ENCODE measurements around the gene EMID1. TPM values are rescaled to one million over a fixed set of nuclear protein-coding genes. Genes with fewer than 3 reads are reported as not detected.
A peak's percentile ranks its signal among the peaks of the same experiment; 100 is the strongest.

EMID1 gene
- polyA plus RNA-seq, 1 of the 3 experiments (the other 2 are of a cell fraction) = 1.1 TPM

DNA sequence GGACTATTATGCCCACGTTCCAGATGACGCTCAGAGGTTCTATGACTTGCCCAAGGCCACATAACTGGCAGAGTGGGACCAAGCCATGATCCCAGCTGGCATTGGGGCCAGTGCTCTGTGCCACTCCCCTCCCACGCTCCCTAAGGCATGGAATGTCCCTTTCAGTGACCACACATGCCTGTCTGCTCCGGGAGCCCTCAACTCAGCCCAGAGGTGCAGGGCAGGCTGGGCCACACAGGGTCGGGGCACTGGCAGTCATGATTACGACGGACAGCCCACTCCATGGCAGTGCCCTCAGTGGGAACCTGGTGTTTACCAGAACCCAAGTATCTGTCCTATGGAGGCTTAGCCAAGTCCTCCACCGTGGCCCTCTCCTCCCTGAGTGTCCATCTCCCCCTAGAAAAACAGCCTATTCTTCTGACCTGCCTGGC is 52.1 kb downstream of the EMID1 start:
- Histone ChIP-seq H3K9me3 (no peaks in the 10 kb centered on the region), H3F3A (replicated peaks; ENCODE audit: insufficient read depth) (no peaks in the 10 kb centered on the region), H3K9ac (no peak overlapping the region), H3K79me2 (ENCODE audit: insufficient read depth) (no peaks in the 10 kb centered on the region), H3K4me1 (ENCODE audit: control insufficient read depth in 1 of 2, insufficient read depth in 2 of 2, low read depth in 1 of 2, low read length in 1 of 2) (no peaks in the 10 kb centered on the region), H3K9me2 (no peaks in the 10 kb centered on the region), H2AFZ (ENCODE audit: low read depth) (no peak overlapping the region), H4K20me1 (ENCODE audit: insufficient read depth) (no peaks in the 10 kb centered on the region), H3K36me3 (replicated peaks in 1 of 2; ENCODE audit: control insufficient read depth in 1 of 2, insufficient read depth in 2 of 2, low read length in 1 of 2) (peaks cover 0 to 6% of the 10 kb centered on the region in 2 experiments), H3K4me3 (ENCODE audit: low read depth in 2 of 2, low read length in 1 of 2) (no peak overlapping the region), H3K4me2 (no peak overlapping the region), H3K27ac (ENCODE audit: low read depth in 2 of 2, low read length in 1 of 2) (no peak overlapping the region), H3K27me3 (ENCODE audit: insufficient read depth) (no peaks in the 10 kb centered on the region)
- peak; percentile 24 for DNase-seq
- POLR2A ChIA-PET = no interaction called here
- CTCF ChIA-PET = interaction anchor here (6.9 kb wide), 1 partner anchor 11 kb away, joined by 57 read pairs; no protein-coding TSS in a partner anchor
- no peak for TF ChIP-seq MEF2A (IDR thresholded peaks at IDR 0.05; ENCODE audit: borderline replicate concordance, low read depth)
- no peak for TF ChIP-seq RCOR1 (IDR thresholded peaks at IDR 0.05; ENCODE audit: low read length)
- no peak for TF ChIP-seq TEAD4 (IDR thresholded peaks at IDR 0.05; ENCODE audit: borderline replicate concordance, insufficient read depth)
- no peak for TF ChIP-seq REST (IDR thresholded peaks at IDR 0.05; ENCODE audit: low read depth, low read length)
- no peak for TF ChIP-seq EP300 (IDR thresholded peaks at IDR 0.05; ENCODE audit: borderline replicate concordance in 1 of 2, low read depth in 1 of 2, low read length in 1 of 2)
- TF ChIP-seq CTCF (IDR thresholded peaks at IDR 0.05) = no peak
- no peak for TF ChIP-seq MXI1 (IDR thresholded peaks at IDR 0.05; ENCODE audit: low read depth, low read length)
- TF ChIP-seq ELF1 (IDR thresholded peaks at IDR 0.05) = no peak
- TF ChIP-seq TCF12 (IDR thresholded peaks at IDR 0.05) = no peak
- no peak for TF ChIP-seq CHD2 (IDR thresholded peaks at IDR 0.05; ENCODE audit: low read length, partially characterized antibody)
- no peak for TF ChIP-seq FOSL2 (IDR thresholded peaks at IDR 0.05; ENCODE audit: borderline replicate concordance, low read depth)
- TF ChIP-seq GATA2 (CRISPR knock-in tag; IDR thresholded peaks at IDR 0.05) = no peak
- TF ChIP-seq EZH2phosphoT487 (IDR thresholded peaks at IDR 0.05; ENCODE audit: borderline replicate concordance, low read depth) = no peak
- TF ChIP-seq, protein P1, sequence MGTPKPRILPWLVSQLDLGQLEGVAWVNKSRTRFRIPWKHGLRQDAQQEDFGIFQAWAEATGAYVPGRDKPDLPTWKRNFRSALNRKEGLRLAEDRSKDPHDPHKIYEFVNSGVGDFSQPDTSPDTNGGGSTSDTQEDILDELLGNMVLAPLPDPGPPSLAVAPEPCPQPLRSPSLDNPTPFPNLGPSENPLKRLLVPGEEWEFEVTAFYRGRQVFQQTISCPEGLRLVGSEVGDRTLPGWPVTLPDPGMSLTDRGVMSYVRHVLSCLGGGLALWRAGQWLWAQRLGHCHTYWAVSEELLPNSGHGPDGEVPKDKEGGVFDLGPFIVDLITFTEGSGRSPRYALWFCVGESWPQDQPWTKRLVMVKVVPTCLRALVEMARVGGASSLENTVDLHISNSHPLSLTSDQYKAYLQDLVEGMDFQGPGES (IDR thresholded peaks at IDR 0.05; ENCODE audit: low read depth, low read length) = no peak
- no peak for TF ChIP-seq RXRA (IDR thresholded peaks at IDR 0.05; ENCODE audit: borderline replicate concordance, low read depth)
- WGBS (ENCODE audit: low lambda C conversion rate) = 90% methylated on average over 2 of the region's 8 CpGs
